Measurements from ENCODE around the gene TMSB10. TPM values are rescaled to one million over a fixed set of nuclear protein-coding genes. Genes with fewer than 3 reads are reported as not detected.
A peak's percentile ranks its signal among the peaks of the same experiment; 100 is the strongest.

The TMSB10 gene
- total RNA-seq, 2 experiments from 2014 or later: 1,969 to 2,001 TPM

DNA sequence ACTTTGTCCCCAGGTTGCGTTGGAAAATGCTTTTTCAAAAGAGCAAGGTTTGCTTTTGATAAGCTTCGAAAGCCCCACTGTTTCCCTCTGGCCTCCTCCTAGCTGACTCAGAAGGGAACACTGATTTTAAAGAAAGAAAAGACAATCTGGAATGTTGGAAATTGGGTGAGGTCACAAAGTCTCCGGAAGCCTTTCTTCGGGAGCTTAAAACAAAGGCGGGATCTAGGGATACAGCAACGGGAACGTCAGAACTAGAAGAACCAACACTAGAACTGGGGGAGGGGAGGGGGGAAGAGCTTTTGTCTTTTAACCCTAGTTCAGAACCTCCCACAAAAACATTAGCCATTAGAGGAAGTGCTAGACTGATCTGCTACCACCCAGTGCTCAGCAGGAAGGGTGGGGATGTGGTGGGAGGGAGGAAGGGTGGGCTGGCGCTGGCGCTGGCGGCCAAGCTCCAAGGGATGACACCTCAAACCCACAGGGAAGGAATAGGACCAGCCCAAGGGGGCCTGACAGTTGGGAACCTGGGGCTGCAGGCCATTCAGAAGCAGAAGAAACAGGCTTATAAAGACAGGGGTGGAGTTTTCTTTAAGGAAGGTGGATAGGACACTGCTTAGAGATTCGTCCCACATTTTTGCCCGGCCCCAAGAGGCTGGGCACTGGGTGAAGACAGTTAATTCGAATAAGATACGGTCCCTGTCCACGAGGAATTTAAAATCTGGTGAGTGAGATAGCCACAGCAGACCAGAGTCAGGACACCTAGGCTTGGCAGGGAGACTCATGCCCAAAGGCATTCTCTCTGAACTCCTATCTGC lies 1.7 kb downstream of the TMSB10 start:
- Histone ChIP-seq H3K4me1 (ENCODE audit: insufficient read depth, low read length) (peaks cover 42% of the 10 kb centered on the region), H3K4me3 (ENCODE audit: low read length) (peak overlapping the region; percentile 74), H3K36me3 (ENCODE audit: insufficient read depth, low read length) (peaks cover 12% of the 10 kb centered on the region), H3K27ac (ENCODE audit: low read depth in 1 of 2, low read length in 2 of 2) (peak overlapping the region; percentile 63 to 85), H3K9me3 (ENCODE audit: control insufficient read depth in 1 of 2, insufficient read depth in 1 of 2, low read length in 2 of 2) (peaks cover 0 to 13% of the 10 kb centered on the region in 2 experiments), H3K27me3 (ENCODE audit: control insufficient read depth in 1 of 2, insufficient read depth in 2 of 2, low read length in 2 of 2) (no peaks in the 10 kb centered on the region)
- ATAC-seq (ENCODE audit: poor library complexity) (peak; percentile 46), DNase-seq (peak in 12 of 14 experiments; percentile 30 to 91 (median 58))
- intact Hi-C loops (cut with DNase I, micrococcal nuclease): no loop called here
- Mint-ChIP-seq H3K4me1 (ENCODE audit: low read depth) (peaks cover 62% of the 10 kb centered on the region), H3K9me3 (peaks cover 18% of the 10 kb centered on the region), H3K27me3 (no peaks in the 10 kb centered on the region), H3K27ac (peak overlapping the region; percentile 93), H3K4me3 (peak overlapping the region; percentile 94), H3K36me3 (ENCODE audit: low read depth) (peaks cover 32% of the 10 kb centered on the region)
- CTCF ChIA-PET: interaction anchor here (1.2 to 9.2 kb wide), 3 partner anchors 19 to 110 kb away, joined by 4 to 88 read pairs (median 27); partner anchors contain the start of gene TRABD2A
- POLR2A ChIA-PET: interaction anchor here (0.5 to 6.1 kb wide), 39 partner anchors 9 to 1533 kb away, joined by 3 to 215 read pairs (median 5); partner anchors contain the start of genes KCMF1, SUCLG1, TMEM150A and TRABD2A
- TF ChIP-seq, protein P1, sequence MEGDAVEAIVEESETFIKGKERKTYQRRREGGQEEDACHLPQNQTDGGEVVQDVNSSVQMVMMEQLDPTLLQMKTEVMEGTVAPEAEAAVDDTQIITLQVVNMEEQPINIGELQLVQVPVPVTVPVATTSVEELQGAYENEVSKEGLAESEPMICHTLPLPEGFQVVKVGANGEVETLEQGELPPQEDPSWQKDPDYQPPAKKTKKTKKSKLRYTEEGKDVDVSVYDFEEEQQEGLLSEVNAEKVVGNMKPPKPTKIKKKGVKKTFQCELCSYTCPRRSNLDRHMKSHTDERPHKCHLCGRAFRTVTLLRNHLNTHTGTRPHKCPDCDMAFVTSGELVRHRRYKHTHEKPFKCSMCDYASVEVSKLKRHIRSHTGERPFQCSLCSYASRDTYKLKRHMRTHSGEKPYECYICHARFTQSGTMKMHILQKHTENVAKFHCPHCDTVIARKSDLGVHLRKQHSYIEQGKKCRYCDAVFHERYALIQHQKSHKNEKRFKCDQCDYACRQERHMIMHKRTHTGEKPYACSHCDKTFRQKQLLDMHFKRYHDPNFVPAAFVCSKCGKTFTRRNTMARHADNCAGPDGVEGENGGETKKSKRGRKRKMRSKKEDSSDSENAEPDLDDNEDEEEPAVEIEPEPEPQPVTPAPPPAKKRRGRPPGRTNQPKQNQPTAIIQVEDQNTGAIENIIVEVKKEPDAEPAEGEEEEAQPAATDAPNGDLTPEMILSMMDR (IDR thresholded peaks at IDR 0.05): no peak

DNA sequence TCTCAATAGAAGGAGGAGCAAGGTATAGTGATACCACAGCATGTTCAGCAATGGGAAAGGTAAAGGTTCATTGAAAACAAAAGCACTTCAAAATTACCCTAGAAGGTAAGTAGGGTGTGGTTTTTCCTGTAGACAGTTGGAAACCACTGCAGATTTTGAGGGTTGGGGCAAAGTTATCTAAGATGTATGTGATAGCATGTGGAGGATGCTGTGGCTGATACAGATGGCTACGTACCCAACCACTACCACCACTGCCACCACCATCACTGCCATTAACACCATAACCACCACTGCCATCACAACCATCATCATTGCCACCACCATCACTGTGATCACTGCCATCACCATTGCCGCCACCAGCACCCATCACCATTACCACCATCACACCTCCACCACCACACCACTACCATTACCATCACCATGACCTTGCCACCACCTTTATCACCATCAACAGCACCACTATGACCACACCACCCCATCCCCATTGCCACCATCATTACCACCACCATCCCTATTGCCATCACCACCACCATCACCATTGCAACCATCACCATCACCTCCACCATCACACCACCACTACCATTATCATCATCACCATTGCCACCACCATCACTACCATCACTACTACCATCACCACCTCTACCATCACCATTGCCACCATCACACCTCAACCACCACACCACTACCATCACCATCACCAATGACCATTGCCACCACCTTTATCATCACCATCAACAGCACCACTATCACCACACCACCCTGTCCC lies 3.7 kb downstream of the TMSB10 start:
- H3K9me3 ChIP-seq (ENCODE audit: control insufficient read depth in 1 of 2, insufficient read depth in 1 of 2, low read length in 2 of 2): peaks cover 0 to 13% of the 10 kb centered on the region in 2 experiments
- Mint-ChIP-seq H3K27me3 (no peaks in the 10 kb centered on the region), H3K4me1 (ENCODE audit: low read depth) (peaks cover 49% of the 10 kb centered on the region), H3K36me3 (ENCODE audit: low read depth) (peaks cover 32% of the 10 kb centered on the region), H3K27ac (peak overlapping the region; percentile 93), H3K9me3 (peaks cover 18% of the 10 kb centered on the region), H3K4me3 (peak overlapping the region; percentile 94)
- H3K4me3 ChIP-seq (ENCODE audit: low read length): no peak overlapping the region
- peak in 6 of 14 experiments; percentile 12 to 86 (median 64) for DNase-seq
- CTCF ChIA-PET: interaction anchor here (9.2 kb wide), 1 partner anchor 17 kb away, joined by 88 read pairs; no protein-coding TSS in a partner anchor
- peaks cover 37% of the 10 kb centered on the region for H3K4me1 ChIP-seq (ENCODE audit: insufficient read depth, low read length)
- TF ChIP-seq, protein P1 (IDR thresholded peaks at IDR 0.05): no peak
- H3K27ac ChIP-seq (ENCODE audit: low read depth in 1 of 2, low read length in 2 of 2): peak overlapping the region; percentile 33 to 52
- peak; percentile 25 for ATAC-seq (ENCODE audit: poor library complexity)
- intact Hi-C loops (cut with DNase I, micrococcal nuclease): no loop called here
- H3K27me3 ChIP-seq (ENCODE audit: control insufficient read depth in 1 of 2, insufficient read depth in 2 of 2, low read length in 2 of 2): no peaks in the 10 kb centered on the region
- peaks cover 12% of the 10 kb centered on the region for H3K36me3 ChIP-seq (ENCODE audit: insufficient read depth, low read length)
- POLR2A ChIA-PET: interaction anchor here (1.3 to 6.1 kb wide), 6 partner anchors 11 to 63 kb away, joined by 5 to 215 read pairs (median 104); partner anchors contain the start of gene TRABD2A

DNA sequence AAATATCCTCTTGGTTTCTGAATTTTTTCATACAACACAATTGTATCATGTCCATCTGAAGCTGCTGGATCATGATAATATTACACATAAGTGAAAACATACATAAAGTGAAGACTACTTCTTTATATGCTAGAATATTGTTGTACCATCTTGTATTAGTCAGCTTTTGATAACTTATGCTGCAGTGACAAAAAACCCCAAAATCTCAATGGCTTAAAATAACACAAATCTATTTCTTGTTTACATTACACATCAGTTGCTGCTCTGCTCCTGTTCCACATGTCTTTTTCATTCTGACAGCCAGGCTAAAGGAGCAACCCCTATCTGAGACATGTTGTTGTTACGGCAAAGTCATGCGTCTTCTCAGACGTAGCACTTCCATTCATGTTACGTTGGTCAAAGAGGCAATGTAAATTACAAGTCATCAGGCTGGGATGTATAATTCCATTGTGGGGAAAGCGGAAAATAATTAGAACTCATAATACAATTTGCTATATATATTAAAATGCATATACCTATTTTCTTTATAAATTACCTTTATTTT lies 5.8 kb downstream of the TMSB10 start:
- no peak for DNase-seq

More for the DNA sequence above, 5.8 kb downstream of the TMSB10 start:
- intact Hi-C loops (cut with DNase I, micrococcal nuclease): no loop called here
- H3K36me3 ChIP-seq (ENCODE audit: insufficient read depth, low read length): peaks cover 11% of the 10 kb centered on the region
- H3K9me3 ChIP-seq (ENCODE audit: control insufficient read depth in 1 of 2, insufficient read depth in 1 of 2, low read length in 2 of 2): peaks cover 0 to 11% of the 10 kb centered on the region in 2 experiments
- POLR2A ChIA-PET: interaction anchor here (1.4 kb wide), 1 partner anchor 9 kb away, joined by 3 read pairs; no protein-coding TSS in a partner anchor
- TF ChIP-seq, protein P1 (IDR thresholded peaks at IDR 0.05): no peak
- Mint-ChIP-seq H3K4me1 (ENCODE audit: low read depth) (peaks cover 39% of the 10 kb centered on the region), H3K27me3 (no peaks in the 10 kb centered on the region), H3K36me3 (ENCODE audit: low read depth) (peaks cover 22% of the 10 kb centered on the region), H3K27ac (no peak overlapping the region), H3K9me3 (peaks cover 18% of the 10 kb centered on the region), H3K4me3 (no peak overlapping the region)
- H3K27ac ChIP-seq (ENCODE audit: low read depth in 1 of 2, low read length in 2 of 2): no peak overlapping the region
- no peak for ATAC-seq (ENCODE audit: poor library complexity)
- CTCF ChIA-PET: interaction anchor here (0.6 to 4.2 kb wide), 3 partner anchors 10 to 111 kb away, joined by 4 to 27 read pairs (median 7); no protein-coding TSS in a partner anchor
- H3K27me3 ChIP-seq (ENCODE audit: control insufficient read depth in 1 of 2, insufficient read depth in 2 of 2, low read length in 2 of 2): no peaks in the 10 kb centered on the region
- no peak overlapping the region for H3K4me3 ChIP-seq (ENCODE audit: low read length)
- peaks cover 26% of the 10 kb centered on the region for H3K4me1 ChIP-seq (ENCODE audit: insufficient read depth, low read length)

All from CD4-positive, alpha-beta T cell (primary cell).